ENCODE measurements around the gene FMNL2.

DNA sequence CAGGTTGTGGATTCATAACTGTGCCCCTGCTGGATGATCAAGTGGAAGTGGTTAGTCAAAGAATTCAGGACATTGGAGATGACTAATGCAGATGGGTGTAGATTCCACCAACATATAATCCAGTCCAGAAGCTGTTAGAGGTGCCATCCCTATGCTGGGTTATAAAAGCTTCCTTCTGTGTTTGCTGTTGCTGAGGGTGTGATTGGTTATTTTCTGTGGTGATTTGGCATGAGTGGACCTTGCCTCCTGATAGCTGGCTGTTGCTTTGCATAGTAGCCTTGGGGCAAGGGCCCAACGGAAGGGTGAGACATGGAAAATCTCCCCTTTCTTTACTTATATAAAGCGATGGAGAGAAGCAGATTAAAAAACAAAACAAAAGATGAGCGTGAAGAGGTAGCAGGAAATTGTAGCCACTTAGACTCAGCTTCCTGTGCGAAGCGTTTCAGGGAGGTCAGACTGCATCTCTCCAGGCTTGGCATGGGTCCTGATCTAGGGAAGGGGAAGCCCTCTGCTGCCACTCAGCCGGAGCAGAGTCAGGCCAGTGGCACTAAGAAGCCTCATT, 190.4 kb downstream of the FMNL2 start:
- TF ChIP-seq POLR2A (IDR thresholded peaks at IDR 0.05; ENCODE audit: low read length), result no peak
- TF ChIP-seq GATA1 (IDR thresholded peaks at IDR 0.05; ENCODE audit: low read depth, low read length), result no peak

Measured in erythroblast (primary cell).